Panc1 (cell line): Measurements from ENCODE around the gene MAPK6. TPM values are rescaled to one million over a fixed set of nuclear protein-coding genes. Genes with fewer than 3 reads are reported as not detected.

Source experiments
- ATAC-seq: fragments of 200-7000 bp; cut with Tn5 transposase; 2 replicates; pipeline ENCODE4 v1.9.1; 2020; ENCODE audit warnings: mild to moderate bottlenecking, moderate library complexity
- BruUV-seq: library from RNA; stranded (reverse); fragments of 400-500 nt; replicated peaks from 2 replicates; lab custom pipeline; 2021; lab: Mats Ljungman, UMichigan
- CTCF ChIA-PET: fragments of 300-600 bp; sonication (Branson Sonifier 250); formaldehyde crosslinking; loops from one replicate; lab custom pipeline; 2022; ENCODE audit warnings: antibody characterized with exemption; lab: Charles Lee
- POLR2A ChIA-PET: fragments of 300-600 bp; sonication (Branson Sonifier 250); formaldehyde crosslinking; loops from one replicate; lab custom pipeline; 2022; ENCODE audit warnings: antibody characterized with exemption; lab: Charles Lee
- DNase-seq: peaks from one replicate; pipeline ENCODE4 v3.0.0-alpha.2; 2010; ENCODE audit warnings: low read depth, low spot score
- H3K27ac ChIP-seq: 2 replicates; pipeline ENCODE4 v1.5.1; 2011; ENCODE audit warnings: mild to moderate bottlenecking, low read length, inconsistent platforms
- H3K27me3 ChIP-seq: fragments of 200-500 bp; sonication (Bioruptor generic); 2 replicates; pipeline ENCODE4 v1.6.0; 2014; ENCODE audit warnings: low read length, inconsistent platforms; ENCODE audit not compliant: control insufficient read depth, insufficient read depth
- H3K36me3 ChIP-seq: fragments of 200-500 bp; sonication (Bioruptor generic); 2 replicates; pipeline ENCODE4 v1.5.1; 2014; ENCODE audit warnings: inconsistent platforms, mild to moderate bottlenecking, low read length, moderate library complexity; ENCODE audit not compliant: control insufficient read depth, insufficient read depth
- H3K4me1 ChIP-seq: 2 replicates; pipeline ENCODE4 v1.5.1; 2011; ENCODE audit warnings: inconsistent platforms, mild to moderate bottlenecking, low read length, moderate library complexity; ENCODE audit not compliant: control insufficient read depth, insufficient read depth
- H3K4me3 ChIP-seq, 2 experiments: 2 replicates each; pipeline ENCODE4 v1.5.1; 2011 to 2012; ENCODE audit warnings: low read depth in 2 of 2, low read length in 2 of 2, mild to moderate bottlenecking in 2 of 2, inconsistent platforms in 1 of 2, moderate library complexity in 1 of 2
- H3K9me3 ChIP-seq: fragments of 200-500 bp; sonication (Bioruptor generic); 2 replicates; pipeline ENCODE4 v1.5.1; 2014; ENCODE audit warnings: low read depth, mild to moderate bottlenecking, inconsistent platforms, low read length, moderate library complexity; ENCODE audit not compliant: control insufficient read depth, insufficient read depth
- POLR2AphosphoS5 ChIP-seq: IDR thresholded peaks from 2 replicates; pipeline ENCODE4 v1.6.1; 2012; ENCODE audit warnings: mild to moderate bottlenecking, low read depth, low read length, moderate library complexity
- SIN3A ChIP-seq: IDR thresholded peaks from 2 replicates; pipeline ENCODE4 v1.6.1; 2012; ENCODE audit warnings: low read depth, mild to moderate bottlenecking, low read length, moderate library complexity, borderline replicate concordance; ENCODE audit not compliant: insufficient read depth
- TCF7L2 ChIP-seq: IDR thresholded peaks from 2 replicates; pipeline ENCODE4 v1.6.1; 2011; ENCODE audit warnings: mild to moderate bottlenecking, low read depth, low read length, inconsistent platforms
- in situ Hi-C: cut with HindIII; loops from 2 replicates; pipeline ENCODE4 v1.10.0; 2016; ENCODE audit warnings: low sequenced_read_pairs, low pct_unique_long_range_greater_than_20kb
- intact Hi-C: fragments of 100-400 bp; cut with micrococcal nuclease; formaldehyde crosslinking; loops from one replicate; pipeline ENCODE4 v1.10.0; 2022; ENCODE audit not compliant: unreplicated experiment
- total RNA-seq: library from RNA; stranded (reverse); gene quantifications from one replicate; pipeline ENCODE4 v1.2.1, GENCODE V29; 2021; ENCODE audit not compliant: unreplicated experiment
- TF ChIP-seq, protein P1 (sequence below), 2 experiments: IDR thresholded peaks; 2 replicates each; pipeline ENCODE4 v1.6.1; 2011 to 2012; ENCODE audit warnings: low read depth in 2 of 2, control low read depth in 1 of 2, low read length in 1 of 2, mild to moderate bottlenecking in 1 of 2, moderate library complexity in 1 of 2; ENCODE audit not compliant: insufficient read depth in 1 of 2
- TF ChIP-seq, protein P2 (sequence below): fragments of 450-650 bp; IDR thresholded peaks from 2 replicates; pipeline ENCODE4 v1.5.1; 2017; ENCODE audit warnings: mild to moderate bottlenecking

MAPK6 gene
- total RNA-seq, 1 experiment from 2014 or later, result 66.6 TPM

DNA sequence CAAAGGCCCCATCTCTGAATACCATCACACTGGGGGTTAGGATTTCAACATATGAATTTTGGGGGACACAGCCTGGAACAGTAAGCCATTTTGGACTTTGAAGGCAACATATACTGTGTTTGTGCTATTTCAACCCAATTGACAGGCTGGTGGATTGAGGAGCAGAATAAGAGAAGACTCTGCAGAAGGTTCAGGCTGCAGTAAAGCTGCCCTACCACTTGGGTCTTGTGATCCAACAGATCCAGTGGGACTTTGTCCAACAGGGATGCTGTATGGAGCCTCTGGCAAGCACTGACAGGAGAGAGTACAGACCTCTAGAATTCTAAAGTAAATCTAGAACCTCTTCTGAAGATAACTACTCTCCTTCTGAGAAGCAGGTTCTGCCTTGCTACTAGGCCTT, 94.7 kb downstream of the MAPK6 start:
- intact Hi-C loops, result no loop called here
- BruUV-seq, result no TSS peak

DNA sequence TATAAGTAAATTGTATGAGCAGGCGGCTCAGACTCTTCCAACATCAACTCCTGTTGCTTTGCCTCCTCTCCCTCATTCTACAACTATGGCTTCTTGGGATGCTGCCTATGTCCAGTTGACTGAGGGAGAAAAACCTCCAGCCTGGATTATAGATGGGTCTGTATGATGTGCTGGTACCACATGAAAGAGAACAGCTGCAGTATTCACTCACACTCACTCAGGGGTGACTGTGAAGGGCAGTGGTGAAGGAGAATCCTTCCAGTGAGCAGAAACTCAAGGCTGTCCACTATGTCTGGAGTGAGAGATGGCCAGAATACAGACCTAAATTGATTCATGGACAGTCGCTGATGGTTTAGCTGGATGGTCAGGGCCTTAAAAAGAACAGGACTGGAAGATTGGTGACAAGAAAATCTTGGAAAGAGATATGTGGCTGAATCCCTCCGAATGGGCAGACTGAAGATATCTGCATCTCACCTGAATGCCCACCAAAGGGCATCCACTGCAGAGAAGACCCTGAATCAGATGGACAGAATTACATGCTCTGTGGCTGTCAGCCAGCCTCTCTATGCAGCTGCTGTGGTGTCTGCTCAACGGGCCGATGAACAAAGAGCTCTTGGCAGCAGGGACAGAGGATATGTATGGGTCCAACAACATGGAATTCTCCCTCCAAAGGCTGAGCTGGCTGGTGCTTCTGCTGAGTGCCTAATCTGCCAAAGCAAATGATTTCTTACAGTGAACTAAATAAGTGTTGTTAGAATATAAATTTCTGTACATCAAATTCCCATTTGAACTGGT, 95.4 kb downstream of the MAPK6 start:
- in situ Hi-C loops, result no loop called here
- Histone ChIP-seq H3K27me3 (no peaks in the 10 kb centered on the region), H3K36me3 (no peaks in the 10 kb centered on the region), H3K4me3 (no peak overlapping the region), H3K9me3 (no peaks in the 10 kb centered on the region), H3K27ac (no peak overlapping the region), H3K4me1 (no peaks in the 10 kb centered on the region)
- POLR2A ChIA-PET, result no interaction called here
- ATAC-seq (no peak), DNase-seq (no peak)
- no TSS peak for BruUV-seq
- CTCF ChIA-PET, result no interaction called here
- intact Hi-C loops, result no loop called here
- no peak for TF ChIP-seq POLR2AphosphoS5
- TF ChIP-seq TCF7L2, result no peak
- TF ChIP-seq, protein P1, sequence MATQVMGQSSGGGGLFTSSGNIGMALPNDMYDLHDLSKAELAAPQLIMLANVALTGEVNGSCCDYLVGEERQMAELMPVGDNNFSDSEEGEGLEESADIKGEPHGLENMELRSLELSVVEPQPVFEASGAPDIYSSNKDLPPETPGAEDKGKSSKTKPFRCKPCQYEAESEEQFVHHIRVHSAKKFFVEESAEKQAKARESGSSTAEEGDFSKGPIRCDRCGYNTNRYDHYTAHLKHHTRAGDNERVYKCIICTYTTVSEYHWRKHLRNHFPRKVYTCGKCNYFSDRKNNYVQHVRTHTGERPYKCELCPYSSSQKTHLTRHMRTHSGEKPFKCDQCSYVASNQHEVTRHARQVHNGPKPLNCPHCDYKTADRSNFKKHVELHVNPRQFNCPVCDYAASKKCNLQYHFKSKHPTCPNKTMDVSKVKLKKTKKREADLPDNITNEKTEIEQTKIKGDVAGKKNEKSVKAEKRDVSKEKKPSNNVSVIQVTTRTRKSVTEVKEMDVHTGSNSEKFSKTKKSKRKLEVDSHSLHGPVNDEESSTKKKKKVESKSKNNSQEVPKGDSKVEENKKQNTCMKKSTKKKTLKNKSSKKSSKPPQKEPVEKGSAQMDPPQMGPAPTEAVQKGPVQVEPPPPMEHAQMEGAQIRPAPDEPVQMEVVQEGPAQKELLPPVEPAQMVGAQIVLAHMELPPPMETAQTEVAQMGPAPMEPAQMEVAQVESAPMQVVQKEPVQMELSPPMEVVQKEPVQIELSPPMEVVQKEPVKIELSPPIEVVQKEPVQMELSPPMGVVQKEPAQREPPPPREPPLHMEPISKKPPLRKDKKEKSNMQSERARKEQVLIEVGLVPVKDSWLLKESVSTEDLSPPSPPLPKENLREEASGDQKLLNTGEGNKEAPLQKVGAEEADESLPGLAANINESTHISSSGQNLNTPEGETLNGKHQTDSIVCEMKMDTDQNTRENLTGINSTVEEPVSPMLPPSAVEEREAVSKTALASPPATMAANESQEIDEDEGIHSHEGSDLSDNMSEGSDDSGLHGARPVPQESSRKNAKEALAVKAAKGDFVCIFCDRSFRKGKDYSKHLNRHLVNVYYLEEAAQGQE (IDR thresholded peaks at IDR 0.05; ENCODE audit: insufficient read depth in 1 of 2, low read depth in 2 of 2, low read length in 1 of 2), result no peak
- TF ChIP-seq SIN3A, result no peak
- TF ChIP-seq, protein P2, sequence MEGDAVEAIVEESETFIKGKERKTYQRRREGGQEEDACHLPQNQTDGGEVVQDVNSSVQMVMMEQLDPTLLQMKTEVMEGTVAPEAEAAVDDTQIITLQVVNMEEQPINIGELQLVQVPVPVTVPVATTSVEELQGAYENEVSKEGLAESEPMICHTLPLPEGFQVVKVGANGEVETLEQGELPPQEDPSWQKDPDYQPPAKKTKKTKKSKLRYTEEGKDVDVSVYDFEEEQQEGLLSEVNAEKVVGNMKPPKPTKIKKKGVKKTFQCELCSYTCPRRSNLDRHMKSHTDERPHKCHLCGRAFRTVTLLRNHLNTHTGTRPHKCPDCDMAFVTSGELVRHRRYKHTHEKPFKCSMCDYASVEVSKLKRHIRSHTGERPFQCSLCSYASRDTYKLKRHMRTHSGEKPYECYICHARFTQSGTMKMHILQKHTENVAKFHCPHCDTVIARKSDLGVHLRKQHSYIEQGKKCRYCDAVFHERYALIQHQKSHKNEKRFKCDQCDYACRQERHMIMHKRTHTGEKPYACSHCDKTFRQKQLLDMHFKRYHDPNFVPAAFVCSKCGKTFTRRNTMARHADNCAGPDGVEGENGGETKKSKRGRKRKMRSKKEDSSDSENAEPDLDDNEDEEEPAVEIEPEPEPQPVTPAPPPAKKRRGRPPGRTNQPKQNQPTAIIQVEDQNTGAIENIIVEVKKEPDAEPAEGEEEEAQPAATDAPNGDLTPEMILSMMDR, result no peak

More for the DNA sequence above, 94.7 kb downstream of the MAPK6 start:
- Histone ChIP-seq H3K4me1 (no peaks in the 10 kb centered on the region), H3K9me3 (no peaks in the 10 kb centered on the region), H3K4me3 (no peak overlapping the region), H3K27ac (no peak overlapping the region), H3K36me3 (no peaks in the 10 kb centered on the region), H3K27me3 (no peaks in the 10 kb centered on the region)
- TF ChIP-seq POLR2AphosphoS5 (no peak), TCF7L2 (no peak), SIN3A (no peak)
- TF ChIP-seq, protein P1 (IDR thresholded peaks at IDR 0.05; ENCODE audit: insufficient read depth in 1 of 2, low read depth in 2 of 2, low read length in 1 of 2), result no peak
- TF ChIP-seq, protein P2, result no peak
- DNase-seq, result no peak
- ChIA-PET CTCF (no interaction called here), POLR2A (no interaction called here)
- in situ Hi-C loops, result no loop called here
- no peak for ATAC-seq
